Breast epithelium (tissue), 4 donors: ENCODE measurements around the gene CPED1. TPM values are rescaled to one million over a fixed set of nuclear protein-coding genes. Genes with fewer than 3 reads are reported as not detected.
"Not testable (repeated sequence)": the region's sequence is repeated elsewhere in the genome, so short reads cannot be mapped to it uniquely, and the experiment has no call there.

Experiments used
- DNase-seq, 2 donors: peaks; one replicate each; pipeline ENCODE4 v3.0.0-alpha.2; 2019; ENCODE audit warnings: low spot score in 2 of 2
- H3K27ac ChIP-seq, 2 donors: fragments of 200-600 bp; sonication (generic) in 1 of 2; one replicate each; pipeline ENCODE4 v1.5.1; 2016 to 2019; ENCODE audit warnings: mild to moderate bottlenecking in 1 of 2
- H3K27me3 ChIP-seq, 2 donors: fragments of 200-600 bp; sonication (generic) in 1 of 2; one replicate each; pipeline versions ENCODE4 v1.5.1 to v1.6.0; 2017 to 2019; ENCODE audit warnings: control low read depth in 1 of 2, mild to moderate bottlenecking in 1 of 2
- H3K36me3 ChIP-seq: fragments of 200-600 bp; one replicate; pipeline ENCODE4 v1.5.1; 2019
- H3K4me1 ChIP-seq, 2 donors: fragments of 200-600 bp; sonication (generic); one replicate each; pipeline ENCODE4 v1.5.1; 2016 to 2019; ENCODE audit warnings: control low read depth in 1 of 2
- H3K4me3 ChIP-seq, 3 donors: fragments of 200-600 bp; sonication (generic); 1 replicate in 2 of 3; 2 replicates in 1 of 3; pipeline ENCODE4 v1.5.1; 2016 to 2019; ENCODE audit warnings: mild to moderate bottlenecking in 3 of 3, moderate library complexity in 2 of 3
- H3K9me3 ChIP-seq, 2 donors: fragments of 200-600 bp; sonication (generic) in 1 of 2; one replicate each; pipeline ENCODE4 v1.5.1; 2016 to 2019; ENCODE audit warnings: control low read depth in 1 of 2
- POLR2A ChIP-seq: fragments of 450-650 bp; IDR thresholded peaks from one replicate; pipeline ENCODE4 v1.6.1; 2016; ENCODE audit warnings: antibody characterized with exemption, mild to moderate bottlenecking, moderate library complexity
- POLR2AphosphoS5 ChIP-seq, 3 donors: sonication (generic); formaldehyde crosslinking; IDR thresholded peaks; one replicate each; pipeline ENCODE4 v1.6.1; 2017; ENCODE audit warnings: antibody characterized with exemption in 3 of 3
- intact Hi-C: fragments of 100-400 bp; cut with DNase I; formaldehyde crosslinking; loops from one replicate; pipeline ENCODE4 v1.15.1; 2023; ENCODE audit warnings: low total_unique reads
- total RNA-seq, 3 donors: library from RNA; depleted of rRNA; stranded (reverse); fragments of >200 nt; gene quantifications; one replicate each; pipeline ENCODE4 v1.1.0, GENCODE V29; 2016
- TF ChIP-seq, protein P1 (sequence below), 3 donors: fragments of 450-650 bp; IDR thresholded peaks; one replicate each; pipeline ENCODE4 v1.5.1; 2016 to 2017; ENCODE audit warnings: antibody characterized with exemption in 3 of 3, mild to moderate bottlenecking in 3 of 3, moderate library complexity in 3 of 3

Gene CPED1
- total RNA-seq, 3 donors from 2014 or later: 14.3 to 29.3 (median 15.4) TPM

DNA sequence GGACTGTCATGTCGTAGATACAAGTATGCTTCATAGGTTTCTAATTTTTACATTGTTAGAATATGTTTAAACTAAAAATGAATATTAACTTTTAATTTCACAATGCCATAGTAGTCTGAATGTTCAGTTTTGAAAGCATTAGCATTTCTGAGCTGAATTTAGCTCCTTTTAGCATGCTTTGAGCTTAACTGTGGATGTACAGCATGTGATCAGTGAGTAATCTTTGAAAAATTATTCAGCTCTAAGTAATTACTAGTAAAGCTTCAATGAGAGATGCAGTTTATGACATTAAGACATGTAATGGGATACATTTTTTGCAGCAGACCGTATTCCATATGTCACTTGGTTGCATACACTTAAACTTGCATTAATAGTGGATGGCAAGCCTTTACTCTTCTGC, 226.1 kb downstream of the CPED1 start:
- no peaks in the 10 kb centered on the region for H3K4me1 ChIP-seq
- no peaks in the 10 kb centered on the region for H3K27me3 ChIP-seq
- H3K36me3 ChIP-seq: no peaks in the 10 kb centered on the region
- H3K9me3 ChIP-seq: no peaks in the 10 kb centered on the region
- H3K27ac ChIP-seq: no peak overlapping the region
- no peak for DNase-seq
- intact Hi-C loops: no loop called here
- no peak overlapping the region for H3K4me3 ChIP-seq
- TF ChIP-seq POLR2AphosphoS5 (IDR thresholded peaks at IDR 0.05) (no peak), POLR2A (no peak)
- TF ChIP-seq, protein P1, sequence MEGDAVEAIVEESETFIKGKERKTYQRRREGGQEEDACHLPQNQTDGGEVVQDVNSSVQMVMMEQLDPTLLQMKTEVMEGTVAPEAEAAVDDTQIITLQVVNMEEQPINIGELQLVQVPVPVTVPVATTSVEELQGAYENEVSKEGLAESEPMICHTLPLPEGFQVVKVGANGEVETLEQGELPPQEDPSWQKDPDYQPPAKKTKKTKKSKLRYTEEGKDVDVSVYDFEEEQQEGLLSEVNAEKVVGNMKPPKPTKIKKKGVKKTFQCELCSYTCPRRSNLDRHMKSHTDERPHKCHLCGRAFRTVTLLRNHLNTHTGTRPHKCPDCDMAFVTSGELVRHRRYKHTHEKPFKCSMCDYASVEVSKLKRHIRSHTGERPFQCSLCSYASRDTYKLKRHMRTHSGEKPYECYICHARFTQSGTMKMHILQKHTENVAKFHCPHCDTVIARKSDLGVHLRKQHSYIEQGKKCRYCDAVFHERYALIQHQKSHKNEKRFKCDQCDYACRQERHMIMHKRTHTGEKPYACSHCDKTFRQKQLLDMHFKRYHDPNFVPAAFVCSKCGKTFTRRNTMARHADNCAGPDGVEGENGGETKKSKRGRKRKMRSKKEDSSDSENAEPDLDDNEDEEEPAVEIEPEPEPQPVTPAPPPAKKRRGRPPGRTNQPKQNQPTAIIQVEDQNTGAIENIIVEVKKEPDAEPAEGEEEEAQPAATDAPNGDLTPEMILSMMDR (IDR thresholded peaks at IDR 0.05): no peak

GRCh38 chr7:121219026-121219425, 230.5 kb downstream of the CPED1 start:
- TF ChIP-seq POLR2AphosphoS5 (IDR thresholded peaks at IDR 0.05) (no peak), POLR2A (no peak)
- TF ChIP-seq, protein P1 (IDR thresholded peaks at IDR 0.05): no peak
- no peaks in the 10 kb centered on the region for H3K9me3 ChIP-seq

GRCh38 chr7:121221108-121221507, 232.6 kb downstream of the CPED1 start:
- intact Hi-C loops, H3K4me1 ChIP-seq, H3K36me3 ChIP-seq, H3K4me3 ChIP-seq, DNase-seq, H3K27ac ChIP-seq, H3K27me3 ChIP-seq, H3K9me3 ChIP-seq: not testable (repeated sequence)

More at GRCh38 chr7:121219026-121219425, 230.5 kb downstream of the CPED1 start:
- Histone ChIP-seq H3K4me3 (no peak overlapping the region), H3K36me3 (no peaks in the 10 kb centered on the region), H3K4me1 (no peaks in the 10 kb centered on the region), H3K27me3 (no peaks in the 10 kb centered on the region), H3K27ac (no peak overlapping the region)
- intact Hi-C loops: no loop called here
- DNase-seq: no peak

DNA sequence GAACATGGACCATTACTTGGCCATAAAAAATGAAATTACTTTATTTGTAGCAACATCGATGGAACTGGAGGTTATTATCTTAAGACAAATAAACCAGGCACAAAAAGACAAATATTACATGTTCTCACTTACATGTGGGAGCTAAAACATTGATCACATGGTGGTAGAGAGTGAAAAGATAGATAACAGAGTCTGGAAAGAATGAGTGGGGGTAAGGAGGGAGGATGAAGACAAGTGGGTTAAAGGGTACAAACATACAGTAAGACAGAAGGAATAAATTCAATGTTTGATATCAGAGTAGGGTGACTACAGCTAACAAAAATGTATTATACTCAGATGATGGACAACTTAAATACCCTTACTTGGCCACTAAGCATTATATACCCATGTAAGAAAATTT, 240.3 kb downstream of the CPED1 start:
- H3K36me3 ChIP-seq: no peaks in the 10 kb centered on the region
- intact Hi-C loops: no loop called here
- DNase-seq: no peak
- H3K4me3 ChIP-seq: no peak overlapping the region
- H3K27ac ChIP-seq: no peak overlapping the region
- TF ChIP-seq POLR2AphosphoS5 (IDR thresholded peaks at IDR 0.05) (no peak), POLR2A (no peak)
- TF ChIP-seq, protein P1 (IDR thresholded peaks at IDR 0.05): no peak
- H3K27me3 ChIP-seq: no peaks in the 10 kb centered on the region
- no peaks in the 10 kb centered on the region for H3K9me3 ChIP-seq
- H3K4me1 ChIP-seq: no peaks in the 10 kb centered on the region

GRCh38 chr7:121235201-121235600, 246.7 kb downstream of the CPED1 start:
- Histone ChIP-seq H3K4me3 (no peak overlapping the region), H3K9me3 (no peaks in the 10 kb centered on the region), H3K4me1 (no peaks in the 10 kb centered on the region), H3K27me3 (no peaks in the 10 kb centered on the region), H3K36me3 (no peaks in the 10 kb centered on the region), H3K27ac (no peak overlapping the region)
- intact Hi-C loops: no loop called here
- no peak for DNase-seq
- no peak for TF ChIP-seq POLR2AphosphoS5 (IDR thresholded peaks at IDR 0.05)
- TF ChIP-seq POLR2A: no peak
- TF ChIP-seq, protein P1 (IDR thresholded peaks at IDR 0.05): no peak

GRCh38 chr7:121237601-121238000, 249.1 kb downstream of the CPED1 start:
- no peaks in the 10 kb centered on the region for H3K9me3 ChIP-seq
- H3K27me3 ChIP-seq: no peaks in the 10 kb centered on the region
- intact Hi-C loops: no loop called here
- H3K27ac ChIP-seq: no peak overlapping the region
- H3K4me3 ChIP-seq: no peak overlapping the region
- no peaks in the 10 kb centered on the region for H3K4me1 ChIP-seq
- TF ChIP-seq, protein P1 (IDR thresholded peaks at IDR 0.05): no peak
- no peak for TF ChIP-seq POLR2A
- no peak for DNase-seq
- H3K36me3 ChIP-seq: no peaks in the 10 kb centered on the region
